ENCODE measurements around the gene AMMECR1L.

Gene AMMECR1L

DNA sequence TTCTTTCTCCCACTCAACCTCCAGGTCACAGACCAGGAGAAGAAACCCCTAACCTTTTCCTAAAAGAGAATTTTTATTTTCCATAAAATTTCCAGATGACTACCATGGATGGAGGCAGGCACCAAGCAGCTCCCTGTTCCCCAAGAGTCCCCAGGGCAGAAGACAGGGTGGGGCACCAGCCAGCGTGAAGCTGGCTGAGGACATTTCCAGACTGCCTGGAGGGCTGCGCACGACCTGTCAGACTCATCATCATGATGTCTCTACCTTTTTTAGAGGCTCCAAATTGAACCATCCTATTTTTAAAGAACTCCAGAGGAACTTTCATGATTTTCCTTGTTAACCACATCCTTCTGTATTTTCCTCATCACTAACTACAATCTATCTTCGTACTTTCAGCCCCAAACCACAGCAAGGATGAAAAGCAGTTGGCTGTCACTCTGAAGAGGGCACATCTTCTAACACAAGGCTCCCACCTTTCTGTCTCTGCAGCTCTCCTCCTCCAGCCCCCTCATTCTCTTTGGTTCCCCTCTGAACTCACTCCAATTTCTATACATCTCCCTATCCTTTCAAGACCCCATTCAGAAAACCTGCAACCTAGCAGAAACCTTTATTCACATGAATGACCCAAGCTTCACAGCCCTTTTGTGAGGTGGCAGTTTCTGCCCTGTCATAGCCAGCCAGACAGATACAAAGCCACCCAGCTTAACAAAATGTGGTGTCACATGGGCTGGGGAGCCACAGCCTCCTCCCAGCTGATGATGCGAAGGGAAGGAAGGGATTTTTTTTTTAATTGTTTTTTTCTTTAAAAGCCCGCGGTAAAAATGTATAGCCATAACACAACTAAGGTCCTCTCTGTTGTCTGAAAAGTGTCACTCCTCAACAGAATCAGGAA lies 11.1 kb downstream of the AMMECR1L start:
- H3K36me3 Mint-ChIP-seq (ENCODE audit: low read depth) = peaks cover 69% of the 10 kb centered on the region
- DNase-seq = no peak
- H3K27ac Mint-ChIP-seq = peak overlapping the region; percentile 89
- H3K4me3 Mint-ChIP-seq = no peak overlapping the region
- H3K9me3 Mint-ChIP-seq = no peaks in the 10 kb centered on the region
- H3K27me3 Mint-ChIP-seq = no peaks in the 10 kb centered on the region
- peaks cover 47% of the 10 kb centered on the region for H3K4me1 Mint-ChIP-seq (ENCODE audit: low read depth)

DNA sequence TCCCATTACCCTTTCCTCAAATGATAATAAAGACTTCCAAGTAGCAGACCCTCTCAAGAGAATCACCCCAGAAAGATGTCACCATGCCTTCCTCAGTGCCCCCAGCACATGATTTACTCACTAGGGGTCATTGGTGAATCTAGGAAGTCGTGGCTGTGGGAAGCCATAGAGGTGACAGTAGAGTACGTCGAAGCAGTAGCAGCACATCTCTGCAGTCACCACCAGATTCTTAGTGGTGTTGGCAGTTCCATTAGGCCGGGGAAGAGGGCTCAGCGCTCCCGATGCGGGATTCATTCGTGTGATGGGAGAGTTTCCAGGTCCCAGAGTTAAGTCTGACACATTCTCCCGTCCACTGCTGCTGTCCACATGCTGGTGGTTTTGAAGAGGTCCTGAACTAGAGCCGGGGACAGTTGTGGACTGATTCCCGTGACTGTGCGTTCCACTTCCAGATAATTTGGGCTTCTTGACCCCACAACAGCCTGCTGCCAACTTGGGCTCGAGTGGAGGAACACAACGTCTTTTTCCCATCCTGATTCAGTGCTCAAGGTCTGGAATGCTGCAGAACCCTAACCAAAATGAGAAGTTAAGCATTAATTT lies 12.0 kb downstream of the AMMECR1L start:
- no peak overlapping the region for H3K4me3 Mint-ChIP-seq
- H3K27ac Mint-ChIP-seq = peak overlapping the region; percentile 89
- H3K27me3 Mint-ChIP-seq = no peaks in the 10 kb centered on the region
- peaks cover 69% of the 10 kb centered on the region for H3K36me3 Mint-ChIP-seq (ENCODE audit: low read depth)
- no peaks in the 10 kb centered on the region for H3K9me3 Mint-ChIP-seq
- peaks cover 39% of the 10 kb centered on the region for H3K4me1 Mint-ChIP-seq (ENCODE audit: low read depth)
- DNase-seq = no peak

DNA sequence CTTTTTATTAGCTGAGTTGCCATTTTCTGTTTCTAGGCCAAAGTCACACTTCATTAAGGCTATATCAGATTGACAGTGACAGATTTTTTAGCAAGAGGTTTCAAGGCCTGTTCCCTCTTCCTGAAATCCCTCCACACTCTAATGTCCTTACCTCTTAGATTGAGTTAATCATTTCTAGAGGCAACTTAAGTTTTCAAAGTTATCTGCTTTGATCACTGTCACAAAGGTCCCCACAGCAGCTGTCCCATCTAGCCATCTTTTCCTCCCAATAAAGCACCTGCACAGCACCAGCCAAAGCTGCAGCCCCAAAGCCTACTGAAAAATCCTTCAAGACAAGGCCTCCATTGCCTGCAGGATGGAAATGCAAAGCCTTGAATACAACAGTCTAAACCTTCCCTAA lies 13.4 kb downstream of the AMMECR1L start:
- H3K9me3 Mint-ChIP-seq = no peaks in the 10 kb centered on the region
- H3K4me3 Mint-ChIP-seq = no peak overlapping the region
- H3K36me3 Mint-ChIP-seq (ENCODE audit: low read depth) = peaks cover 74% of the 10 kb centered on the region
- DNase-seq = no peak
- H3K27me3 Mint-ChIP-seq = no peaks in the 10 kb centered on the region
- H3K27ac Mint-ChIP-seq = peak overlapping the region; percentile 36
- H3K4me1 Mint-ChIP-seq (ENCODE audit: low read depth) = peaks cover 30% of the 10 kb centered on the region

DNA sequence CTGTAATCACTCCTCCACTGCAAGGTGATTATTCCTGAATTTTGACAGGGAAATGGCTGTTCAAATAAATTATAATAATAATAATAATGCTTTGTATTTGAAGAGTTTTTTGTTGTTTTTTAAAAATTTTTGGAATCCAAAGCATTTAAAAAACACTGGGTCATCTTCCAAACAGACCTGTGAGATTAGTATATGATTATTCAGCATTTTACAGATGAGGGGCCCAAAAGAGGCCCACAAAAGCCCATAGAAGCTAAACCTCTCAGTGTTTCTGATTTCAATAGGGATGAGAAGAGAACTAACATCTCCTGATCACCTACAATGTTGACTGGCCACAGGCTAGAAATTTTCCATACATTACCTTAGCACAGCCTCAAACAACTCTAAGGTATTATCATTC lies 19.8 kb downstream of the AMMECR1L start:
- H3K36me3 Mint-ChIP-seq (ENCODE audit: low read depth) = peaks cover 80% of the 10 kb centered on the region
- no peak for DNase-seq
- no peaks in the 10 kb centered on the region for H3K4me1 Mint-ChIP-seq (ENCODE audit: low read depth)
- no peaks in the 10 kb centered on the region for H3K27me3 Mint-ChIP-seq
- H3K9me3 Mint-ChIP-seq = no peaks in the 10 kb centered on the region
- H3K27ac Mint-ChIP-seq = peak overlapping the region; percentile 85
- no peak overlapping the region for H3K4me3 Mint-ChIP-seq

DNA sequence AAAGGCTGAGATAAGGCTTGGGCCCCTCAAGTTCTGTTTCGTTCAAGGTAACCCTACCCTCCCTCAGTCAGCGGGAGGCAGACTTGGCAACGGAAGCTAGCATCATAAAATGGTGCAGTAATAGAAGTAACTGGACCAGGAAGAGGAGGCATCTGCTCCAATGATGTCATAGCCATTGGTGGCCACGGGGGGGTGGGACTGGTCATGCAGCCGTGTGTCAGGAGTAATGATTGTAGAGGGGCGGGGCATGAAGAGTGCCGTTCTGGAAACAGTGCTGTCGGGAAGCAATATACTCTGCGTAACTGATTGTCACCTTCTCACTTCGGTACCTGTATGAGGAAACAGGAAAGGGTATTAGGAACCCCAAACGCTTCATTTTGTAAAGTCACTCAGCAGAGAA lies 20.9 kb downstream of the AMMECR1L start:
- no peak overlapping the region for H3K27ac Mint-ChIP-seq
- no peaks in the 10 kb centered on the region for H3K27me3 Mint-ChIP-seq
- H3K36me3 Mint-ChIP-seq (ENCODE audit: low read depth) = peaks cover 69% of the 10 kb centered on the region
- H3K4me3 Mint-ChIP-seq = no peak overlapping the region
- no peak for DNase-seq
- H3K9me3 Mint-ChIP-seq = no peaks in the 10 kb centered on the region
- peaks cover under 1% of the 10 kb centered on the region for H3K4me1 Mint-ChIP-seq (ENCODE audit: low read depth)

DNA sequence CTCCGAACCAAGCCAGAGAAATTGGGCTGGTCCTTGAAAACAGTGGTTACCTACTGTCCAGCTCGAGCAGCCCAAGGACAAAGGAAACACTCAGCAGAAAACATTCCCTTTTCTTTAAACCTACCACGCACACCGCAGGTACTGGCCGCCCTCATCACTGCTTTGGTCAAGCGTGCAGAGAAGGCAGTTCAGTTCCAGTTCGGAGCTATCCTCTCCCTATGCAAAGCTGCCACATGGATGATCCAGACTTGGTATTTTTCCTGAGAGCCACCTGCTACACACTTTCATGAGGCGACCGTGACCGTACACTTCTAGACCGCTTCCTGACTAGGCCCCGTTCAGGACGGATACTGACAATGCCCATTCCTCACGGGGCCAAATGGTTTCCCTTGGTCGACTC lies 23.5 kb downstream of the AMMECR1L start:
- DNase-seq = no peak
- Mint-ChIP-seq H3K27me3 (no peaks in the 10 kb centered on the region), H3K9me3 (no peaks in the 10 kb centered on the region), H3K36me3 (ENCODE audit: low read depth) (peaks cover 48% of the 10 kb centered on the region), H3K4me1 (ENCODE audit: low read depth) (peaks cover 13% of the 10 kb centered on the region), H3K4me3 (no peak overlapping the region), H3K27ac (no peak overlapping the region)

DNA sequence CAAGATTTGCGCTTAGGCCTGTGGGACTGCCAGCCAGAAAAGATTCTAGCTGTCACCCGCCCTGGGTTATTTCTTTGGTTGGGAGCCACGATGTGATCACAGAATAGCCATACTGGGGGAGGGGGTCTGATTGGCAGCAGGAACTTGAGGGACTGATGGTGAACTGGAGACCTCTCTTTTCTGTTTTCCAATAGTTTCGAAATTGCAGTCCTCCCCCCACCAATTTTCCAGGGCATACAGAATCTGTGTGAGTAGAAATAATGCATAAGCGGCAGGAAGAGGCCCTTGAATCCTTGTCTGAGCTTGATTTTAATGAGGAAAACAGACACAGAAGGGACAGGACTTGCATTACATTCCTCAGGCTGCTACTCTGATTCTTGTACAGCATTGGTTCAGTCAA lies 25.6 kb downstream of the AMMECR1L start:
- DNase-seq = no peak
- Mint-ChIP-seq H3K4me3 (no peak overlapping the region), H3K9me3 (no peaks in the 10 kb centered on the region), H3K27ac (no peak overlapping the region), H3K36me3 (ENCODE audit: low read depth) (peaks cover 42% of the 10 kb centered on the region), H3K4me1 (ENCODE audit: low read depth) (peaks cover 28% of the 10 kb centered on the region), H3K27me3 (no peaks in the 10 kb centered on the region)

DNA sequence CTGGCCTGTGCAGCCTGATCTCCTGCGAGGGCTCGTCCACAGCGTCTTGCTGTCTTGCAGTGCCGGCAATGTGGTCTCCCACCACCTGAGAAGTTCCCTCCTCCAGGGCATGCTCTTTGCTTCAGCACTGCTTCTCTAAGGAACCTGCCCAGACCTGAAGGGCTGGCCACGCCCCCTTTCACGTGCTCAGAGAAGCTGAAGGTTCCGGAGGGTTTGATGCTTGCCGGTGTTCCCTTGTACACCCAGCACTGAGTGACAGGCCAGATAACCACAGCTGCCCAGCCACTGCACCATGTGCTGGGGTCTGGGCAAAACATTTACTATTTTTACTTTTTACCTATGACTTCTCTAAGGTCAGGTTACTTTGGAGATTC lies 26.1 kb downstream of the AMMECR1L start:
- Mint-ChIP-seq H3K9me3 (no peaks in the 10 kb centered on the region), H3K4me3 (peak overlapping the region; percentile 45), H3K36me3 (ENCODE audit: low read depth) (peaks cover 41% of the 10 kb centered on the region), H3K27me3 (no peaks in the 10 kb centered on the region), H3K4me1 (ENCODE audit: low read depth) (peaks cover 32% of the 10 kb centered on the region), H3K27ac (no peak overlapping the region)
- peak; percentile 65 for DNase-seq

DNA sequence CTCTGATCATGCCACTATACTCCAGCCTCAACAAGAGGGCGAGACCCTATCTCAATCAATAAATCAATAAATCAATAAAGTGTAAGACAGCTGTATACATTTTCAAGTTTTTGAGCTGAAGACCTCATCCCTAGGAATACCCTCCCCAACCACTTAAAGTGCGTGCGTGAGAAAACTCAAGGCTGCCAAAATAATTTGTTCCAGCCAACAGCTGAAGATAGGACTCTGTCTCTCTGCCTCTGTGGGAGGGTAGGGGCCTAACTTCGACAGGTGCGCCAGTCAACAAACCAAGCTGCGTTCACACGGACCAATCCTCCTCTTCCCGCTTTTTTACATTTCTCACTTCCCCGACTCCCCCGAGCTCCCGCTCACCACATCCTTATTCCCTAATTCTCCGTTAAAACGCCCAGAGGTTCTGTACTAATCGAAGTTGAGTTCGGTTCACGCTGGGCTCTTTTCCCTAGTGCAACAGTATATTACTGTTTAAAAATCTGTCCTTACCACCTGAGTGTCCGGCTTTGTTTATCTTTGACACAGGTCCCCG lies 28.4 kb downstream of the AMMECR1L start:
- peak; percentile 51 for DNase-seq
- peak overlapping the region; percentile 92 for H3K27ac Mint-ChIP-seq
- no peaks in the 10 kb centered on the region for H3K27me3 Mint-ChIP-seq
- H3K36me3 Mint-ChIP-seq (ENCODE audit: low read depth) = peaks cover 43% of the 10 kb centered on the region
- H3K9me3 Mint-ChIP-seq = no peaks in the 10 kb centered on the region
- peaks cover 53% of the 10 kb centered on the region for H3K4me1 Mint-ChIP-seq (ENCODE audit: low read depth)
- H3K4me3 Mint-ChIP-seq = peak overlapping the region; percentile 93

DNA sequence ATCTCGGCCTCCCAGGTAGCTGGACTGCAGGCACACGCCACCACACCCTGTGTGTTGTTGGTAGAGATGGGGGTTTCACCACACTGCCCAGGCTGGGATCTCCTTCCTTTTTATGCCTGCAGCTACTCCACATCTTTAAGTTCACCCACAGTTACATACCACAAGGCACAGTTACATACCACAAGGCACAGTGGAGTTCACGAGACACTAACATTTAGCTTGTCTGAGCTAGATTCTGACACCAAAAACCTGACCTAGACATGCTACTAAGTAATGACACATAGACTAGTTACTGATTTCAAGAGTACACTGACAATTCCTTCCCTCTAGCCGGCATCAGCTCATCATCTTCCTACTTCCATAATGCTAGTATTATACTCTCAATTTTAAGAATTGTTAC lies 32.1 kb downstream of the AMMECR1L start:
- Mint-ChIP-seq H3K36me3 (ENCODE audit: low read depth) (peaks cover 78% of the 10 kb centered on the region), H3K4me3 (no peak overlapping the region), H3K27ac (peak overlapping the region; percentile 70), H3K9me3 (no peaks in the 10 kb centered on the region), H3K27me3 (no peaks in the 10 kb centered on the region), H3K4me1 (ENCODE audit: low read depth) (peaks cover 53% of the 10 kb centered on the region)
- no peak for DNase-seq

DNA sequence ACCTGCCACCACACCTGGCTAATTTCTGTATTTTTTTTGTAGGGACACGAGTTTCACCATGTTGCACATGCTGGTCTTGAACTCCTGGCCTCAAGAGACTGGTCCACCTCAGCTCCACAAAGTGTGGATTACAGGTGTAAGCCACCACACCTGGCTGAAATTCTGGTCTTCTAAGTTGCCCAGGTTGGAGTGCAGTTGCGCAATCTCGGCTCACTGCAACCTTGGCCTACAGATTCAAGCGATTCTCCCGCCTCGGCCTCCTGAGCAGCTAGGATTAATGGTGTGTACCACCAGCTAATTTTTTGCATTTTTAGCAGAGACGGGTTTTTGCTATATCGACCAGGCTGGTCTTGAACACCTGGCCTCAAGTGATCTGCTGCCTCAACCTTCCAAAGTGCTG lies 33.4 kb downstream of the AMMECR1L start:
- no peak for DNase-seq
- peak overlapping the region; percentile 76 for H3K27ac Mint-ChIP-seq
- no peaks in the 10 kb centered on the region for H3K9me3 Mint-ChIP-seq
- H3K36me3 Mint-ChIP-seq (ENCODE audit: low read depth) = peaks cover 87% of the 10 kb centered on the region
- peaks cover 55% of the 10 kb centered on the region for H3K4me1 Mint-ChIP-seq (ENCODE audit: low read depth)
- no peaks in the 10 kb centered on the region for H3K27me3 Mint-ChIP-seq
- no peak overlapping the region for H3K4me3 Mint-ChIP-seq

DNA sequence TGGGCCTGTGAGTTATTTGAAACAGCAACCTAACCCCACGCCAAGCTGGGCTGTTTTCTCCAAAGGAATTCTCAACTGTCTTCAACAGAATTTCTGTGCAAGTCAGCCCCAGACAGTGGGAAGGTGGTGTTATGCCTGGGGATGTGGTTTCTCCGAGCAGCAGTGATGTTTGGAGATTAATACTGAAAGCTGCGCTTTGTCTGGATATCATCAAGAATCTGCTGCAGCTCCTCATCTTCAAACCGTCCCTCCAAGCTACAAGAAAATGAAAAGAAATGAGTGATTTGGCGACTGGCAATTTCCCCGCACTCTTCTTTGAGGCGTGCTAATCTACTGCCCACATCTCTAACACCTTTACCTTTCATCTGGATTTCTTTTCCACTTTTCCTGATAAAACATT lies 37.8 kb downstream of the AMMECR1L start:
- no peak for DNase-seq
- Mint-ChIP-seq H3K4me3 (no peak overlapping the region), H3K4me1 (ENCODE audit: low read depth) (peaks cover 22% of the 10 kb centered on the region), H3K27ac (peak overlapping the region; percentile 63), H3K36me3 (ENCODE audit: low read depth) (peaks cover 84% of the 10 kb centered on the region), H3K9me3 (no peaks in the 10 kb centered on the region), H3K27me3 (no peaks in the 10 kb centered on the region)

DNA sequence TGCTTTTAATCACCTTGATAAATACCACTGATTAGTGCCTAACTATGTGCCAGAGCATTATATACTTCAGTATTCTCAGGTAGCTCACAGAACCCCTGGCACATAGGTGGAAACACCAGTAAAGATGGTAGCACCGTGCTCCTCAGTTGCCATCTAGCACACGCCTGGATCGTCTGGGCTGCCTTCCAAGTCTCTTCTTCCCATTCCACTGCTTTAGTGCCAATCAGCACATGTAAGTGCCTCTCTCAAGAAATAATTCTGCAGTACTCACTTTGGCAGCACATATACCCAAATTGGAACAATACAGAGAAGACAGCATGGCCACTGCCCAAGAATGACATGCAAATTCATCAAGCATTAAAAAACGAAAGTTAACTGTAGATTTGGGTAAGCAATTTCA lies 40.8 kb downstream of the AMMECR1L start:
- DNase-seq = no peak
- Mint-ChIP-seq H3K4me3 (no peak overlapping the region), H3K27me3 (no peaks in the 10 kb centered on the region), H3K9me3 (no peaks in the 10 kb centered on the region), H3K4me1 (ENCODE audit: low read depth) (peaks cover 17% of the 10 kb centered on the region), H3K27ac (no peak overlapping the region), H3K36me3 (ENCODE audit: low read depth) (peaks cover 57% of the 10 kb centered on the region)

DNA sequence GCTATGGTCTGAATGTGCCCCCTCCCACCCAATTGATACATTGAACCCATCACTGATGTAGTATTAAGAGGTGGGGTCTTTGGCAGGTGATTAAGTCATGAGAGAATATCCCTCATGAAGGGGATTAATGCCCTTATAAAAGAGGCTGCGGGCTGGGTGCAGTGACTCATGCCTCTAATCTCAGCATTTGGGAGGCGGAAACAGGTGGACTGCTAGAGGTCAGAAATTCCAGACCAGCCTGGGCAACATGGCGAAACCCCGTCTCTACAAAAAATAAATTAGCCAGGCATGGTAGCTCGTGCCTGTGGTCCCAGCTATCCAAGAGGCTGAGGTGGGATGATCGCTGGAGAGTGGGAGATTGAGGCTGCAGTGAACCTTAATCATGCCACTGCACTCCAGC lies 42.1 kb downstream of the AMMECR1L start:
- Mint-ChIP-seq H3K27me3 (no peaks in the 10 kb centered on the region), H3K36me3 (ENCODE audit: low read depth) (peaks cover 44% of the 10 kb centered on the region), H3K4me3 (no peak overlapping the region), H3K4me1 (ENCODE audit: low read depth) (peaks cover 12% of the 10 kb centered on the region), H3K9me3 (no peaks in the 10 kb centered on the region), H3K27ac (no peak overlapping the region)
- no peak for DNase-seq

All from activated T-cell treated with anti-CD3 and anti-CD28 coated beads, Interleukin-2, amount 50 U/mL, for 24 hours (primary cell).